GM12878 (cell line): ENCODE data around the gene ATG9A. TPM values are rescaled to one million over a fixed set of nuclear protein-coding genes. Genes with fewer than 3 reads are reported as not detected.

ENCODE experiments used
- ATAC-seq: fragments of 200-7000 bp; cut with Tn5 transposase; 3 replicates; pipeline ENCODE4 v1.9.1; 2020; ENCODE audit warnings: mild to moderate bottlenecking, moderate library complexity
- BruUV-seq: library from RNA; stranded (reverse); fragments of 400-500 nt; replicated peaks from 2 replicates; lab custom pipeline; 2021; lab: Mats Ljungman, UMichigan
- CTCF ChIA-PET: fragments of 300-600 bp; sonication (Branson Sonifier 250); formaldehyde crosslinking; extraction: SDS; loops from one replicate; lab custom pipeline; 2021; ENCODE audit warnings: inconsistent platforms; lab: Yijun Ruan, JAX
- POLR2A ChIA-PET: fragments of 350-600 bp; formaldehyde crosslinking; extraction: SDS; loops from one replicate; lab custom pipeline; 2021; ENCODE audit warnings: inconsistent platforms; lab: Charles Lee
- RAD21 ChIA-PET: fragments of 300-600 bp; sonication (Branson Sonifier 250); formaldehyde crosslinking; loops from one replicate; lab custom pipeline; 2023; ENCODE audit warnings: antibody characterized with exemption; ENCODE audit not compliant: unreplicated experiment; lab: Charles Lee
- SMC1A ChIA-PET: fragments of 300-600 bp; sonication (Branson Sonifier 250); formaldehyde crosslinking; loops from one replicate; lab custom pipeline; 2023; ENCODE audit not compliant: unreplicated experiment, uncharacterized antibody; lab: Charles Lee
- DNase-seq: peaks from one replicate; pipeline ENCODE4 v3.0.0-alpha.2; 2011; ENCODE audit warnings: low read depth, low spot score
- FAIRE-seq: peaks from 3 replicates; lab custom pipeline; 2011; peaks lifted over from hg19 to GRCh38; lab: Jason Lieb, UNC
- H2AFZ ChIP-seq: 2 replicates; pipeline ENCODE4 v1.6.0; 2011; ENCODE audit warnings: low read depth, low read length, control low read depth; ENCODE audit not compliant: control insufficient read depth
- H3K27ac ChIP-seq: 2 replicates; pipeline ENCODE4 v1.5.1; 2011; ENCODE audit warnings: control low read depth; ENCODE audit not compliant: control insufficient read depth, insufficient read depth
- H3K27me3 ChIP-seq, 2 experiments: replicated peaks in 1 of 2; 2 replicates each; pipeline versions ENCODE4 v1.6.0 to v1.6.1; 2011; ENCODE audit warnings: low read length in 1 of 2; ENCODE audit not compliant: control insufficient read depth in 2 of 2, insufficient read depth in 2 of 2
- H3K36me3 ChIP-seq, 2 experiments: 2 replicates each; pipeline ENCODE4 v1.5.1; 2011; ENCODE audit warnings: low read length in 1 of 2; ENCODE audit not compliant: control insufficient read depth in 2 of 2, insufficient read depth in 2 of 2
- H3K4me1 ChIP-seq: 2 replicates; pipeline ENCODE4 v1.6.1; 2011; ENCODE audit warnings: mild to moderate bottlenecking, low read length, moderate library complexity, mixed read lengths; ENCODE audit not compliant: control insufficient read depth, insufficient read depth
- H3K4me2 ChIP-seq: 2 replicates; pipeline ENCODE4 v1.6.0; 2011; ENCODE audit warnings: control low read depth; ENCODE audit not compliant: control insufficient read depth, insufficient read depth
- H3K4me3 ChIP-seq: fragments of 200-600 bp; sonication (generic); 2 replicates; pipeline ENCODE4 v1.5.1; 2016
- H3K79me2 ChIP-seq: 2 replicates; pipeline ENCODE4 v1.6.0; 2011; ENCODE audit warnings: low read length; ENCODE audit not compliant: control insufficient read depth, insufficient read depth
- H3K9ac ChIP-seq: 2 replicates; pipeline ENCODE4 v1.8.0; 2011; ENCODE audit warnings: low read length, control low read depth, mixed read lengths; ENCODE audit not compliant: control insufficient read depth, insufficient read depth
- H3K9me3 ChIP-seq: replicated peaks from 3 replicates; pipeline ENCODE4 v1.5.1; 2011; ENCODE audit warnings: mild to moderate bottlenecking, low read length; ENCODE audit not compliant: control insufficient read depth, insufficient read depth
- H4K20me1 ChIP-seq: 2 replicates; pipeline ENCODE4 v1.6.0; 2011; ENCODE audit not compliant: control insufficient read depth, insufficient read depth
- BMI1 ChIP-seq: fragments of 450-650 bp; IDR thresholded peaks from 2 replicates; pipeline ENCODE4 v1.6.1; 2016; ENCODE audit warnings: mild to moderate bottlenecking, moderate library complexity, borderline replicate concordance
- CBX5 ChIP-seq: sonication (generic); IDR thresholded peaks from 2 replicates; pipeline ENCODE4 v1.6.1; 2016; ENCODE audit warnings: low read depth, moderate library complexity, mild to moderate bottlenecking, inconsistent platforms
- DPF2 ChIP-seq: fragments of 450-650 bp; IDR thresholded peaks from 2 replicates; pipeline ENCODE4 v1.6.1; 2017; ENCODE audit warnings: mild to moderate bottlenecking
- EP300 ChIP-seq, 2 experiments: fragments of 150-350 bp in 1 of 2; IDR thresholded peaks; 2 replicates each; pipeline ENCODE4 v1.6.1; 2011 to 2012; ENCODE audit warnings: low read depth in 2 of 2, low read length in 2 of 2, borderline replicate concordance in 1 of 2, improper control_type of control experiment in 1 of 2, inconsistent platforms in 1 of 2; ENCODE audit not compliant: control insufficient read depth in 1 of 2
- ETV6 ChIP-seq, 2 experiments: fragments of 450-650 bp in 1 of 2; IDR thresholded peaks in 1 of 2; conservative IDR thresholded peaks in 1 of 2; 2 replicates each; pipeline ENCODE4 v1.6.1; 2014; ENCODE audit warnings: antibody characterized with exemption in 1 of 2, borderline replicate concordance in 1 of 2, low read depth in 1 of 2, mild to moderate bottlenecking in 1 of 2, moderate library complexity in 1 of 2
- KLF5 ChIP-seq: fragments of 450-650 bp; IDR thresholded peaks from 2 replicates; pipeline ENCODE4 v1.6.1; 2014; ENCODE audit warnings: mild to moderate bottlenecking; ENCODE audit not compliant: partially characterized antibody
- POU2F2 ChIP-seq: IDR thresholded peaks from 3 replicates; pipeline ENCODE4 v1.6.1; 2011; ENCODE audit warnings: low read depth, mild to moderate bottlenecking, low read length, borderline replicate concordance
- RELA ChIP-seq: fragments of 450-650 bp; IDR thresholded peaks from 2 replicates; pipeline ENCODE4 v1.8.0; 2014; ENCODE audit warnings: borderline replicate concordance; ENCODE audit not compliant: partially characterized antibody
- SIX5 ChIP-seq: IDR thresholded peaks from 2 replicates; pipeline ENCODE4 v1.6.1; 2011; ENCODE audit warnings: mild to moderate bottlenecking, low read depth, low read length, moderate library complexity; ENCODE audit not compliant: severe bottlenecking
- TAF1 ChIP-seq: IDR thresholded peaks from 2 replicates; pipeline ENCODE4 v1.6.1; 2011; ENCODE audit warnings: mild to moderate bottlenecking, low read depth, low read length, borderline replicate concordance
- TCF3 ChIP-seq: IDR thresholded peaks from 2 replicates; pipeline ENCODE4 v1.6.1; 2012; ENCODE audit warnings: low read depth, mild to moderate bottlenecking, low read length, borderline replicate concordance; ENCODE audit not compliant: insufficient read depth
- ZNF217 ChIP-seq: fragments of 450-650 bp; IDR thresholded peaks from 2 replicates; pipeline ENCODE4 v1.6.1; 2017; ENCODE audit warnings: antibody characterized with exemption, mild to moderate bottlenecking
- WGBS: methylation state at CpG from one replicate; pipeline ENCODE4 v1.1.6; 2016; ENCODE audit warnings: low lambda C conversion rate; ENCODE audit not compliant: insufficient replicate concordance, insufficient coverage; ENCODE audit errors: missing lambda C conversion rate; 5-methylcytosine and 5-hydroxymethylcytosine counted together
- in situ Hi-C: fragments of 300-500 bp; cut with MboI; formaldehyde crosslinking; loops from 9 replicates; pipeline ENCODE4 v1.14.3; 2018; ENCODE audit warnings: mixed read lengths
- intact Hi-C: fragments of 100-400 bp; cut with micrococcal nuclease; formaldehyde crosslinking; loops from one replicate; pipeline ENCODE4 v1.14.2; 2022; ENCODE audit not compliant: unreplicated experiment
- polyA plus RNA-seq, 11 experiments: library from polyadenylated mRNA; depleted of rRNA in 4 of 11; unstranded in 6 of 11; stranded (reverse) in 5 of 11; fragments of >200 nt; fragmentation: Nextera tagmentation in 4 of 11; fragmentation: Illumina TruSeq in 1 of 11; extraction: Ambion mirVana in 4 of 11; extraction: Trizol in 1 of 11; gene quantifications; 1 replicate in 1 of 11; 2 replicates in 10 of 11; pipeline versions ENCODE4 v1.2.1 to v1.2.3, GENCODE V29; 2011 to 2016; ENCODE audit warnings: inconsistent platforms in 2 of 11, missing spikeins in 2 of 11, low read depth in 1 of 11
- total RNA-seq, 4 experiments: library from RNA; depleted of rRNA in 3 of 4; stranded (reverse); fragments of >200 nt in 3 of 4; fragmentation: Illumina TruSeq in 1 of 4; extraction: Trizol in 1 of 4; gene quantifications; 2 replicates each; pipeline versions ENCODE4 v1.2.1 to v1.2.3, GENCODE V29; 2013 to 2021
- TF ChIP-seq, protein P1 (sequence below): fragments of 450-650 bp; IDR thresholded peaks from 2 replicates; pipeline ENCODE4 v1.6.1; 2014; ENCODE audit warnings: mild to moderate bottlenecking

ATG9A gene
- total and polyA plus RNA-seq, 10 of the 15 experiments (the other 5 are each of a cell fraction or from before 2014, with no cell fraction given) = 0.16 to 37.5 (median 14.6) TPM; not detected in 1

GRCh38 chr2:219223831-219224610 lies 5.4 kb downstream of the ATG9A start:
- no TSS peak for BruUV-seq

More at GRCh38 chr2:219223831-219224610, 5.4 kb downstream of the ATG9A start:
- ChIA-PET CTCF (no interaction called here), SMC1A (no interaction called here), POLR2A (interaction anchor here (0.5 kb wide), 1 partner anchor 30 kb away, joined by 3 read pairs; no protein-coding TSS in a partner anchor), RAD21 (no interaction called here)
- H3K4me3 ChIP-seq = no peak overlapping the region
- WGBS = 98% methylated on average over 31 of the region's 31 CpGs
- H2AFZ ChIP-seq = no peak overlapping the region
- DNase-seq = no peak
- peaks cover 20% of the 10 kb centered on the region for H3K4me1 ChIP-seq
- H3K36me3 ChIP-seq = peaks cover 14 to 27% of the 10 kb centered on the region in 2 experiments
- H3K9ac ChIP-seq = no peak overlapping the region
- intact Hi-C loops (no loop called here), in situ Hi-C loops (no loop called here)
- H4K20me1 ChIP-seq = no peaks in the 10 kb centered on the region; the same call in 1 of the 2 replicates
- H3K79me2 ChIP-seq = peaks cover 18% of the 10 kb centered on the region
- no peak overlapping the region for H3K4me2 ChIP-seq
- H3K27ac ChIP-seq = no peak overlapping the region
- no peaks in the 10 kb centered on the region for H3K9me3 ChIP-seq
- no peak for FAIRE-seq
- TF ChIP-seq TAF1 = no peak
- TF ChIP-seq BMI1 = no peak
- TF ChIP-seq, protein P1, sequence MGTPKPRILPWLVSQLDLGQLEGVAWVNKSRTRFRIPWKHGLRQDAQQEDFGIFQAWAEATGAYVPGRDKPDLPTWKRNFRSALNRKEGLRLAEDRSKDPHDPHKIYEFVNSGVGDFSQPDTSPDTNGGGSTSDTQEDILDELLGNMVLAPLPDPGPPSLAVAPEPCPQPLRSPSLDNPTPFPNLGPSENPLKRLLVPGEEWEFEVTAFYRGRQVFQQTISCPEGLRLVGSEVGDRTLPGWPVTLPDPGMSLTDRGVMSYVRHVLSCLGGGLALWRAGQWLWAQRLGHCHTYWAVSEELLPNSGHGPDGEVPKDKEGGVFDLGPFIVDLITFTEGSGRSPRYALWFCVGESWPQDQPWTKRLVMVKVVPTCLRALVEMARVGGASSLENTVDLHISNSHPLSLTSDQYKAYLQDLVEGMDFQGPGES = no peak
- TF ChIP-seq ZNF217 = no peak
- TF ChIP-seq SIX5 = no peak
- no peak for TF ChIP-seq ETV6 (conservative IDR thresholded peaks at IDR 0.05 in 1 of 2, IDR thresholded peaks at IDR 0.05 in 1 of 2; ENCODE audit: borderline replicate concordance in 1 of 2, low read depth in 1 of 2)
- no peak for TF ChIP-seq CBX5
- no peak for TF ChIP-seq TCF3
- TF ChIP-seq DPF2 = no peak
- TF ChIP-seq EP300 (IDR thresholded peaks at IDR 0.05; ENCODE audit: borderline replicate concordance in 1 of 2, control insufficient read depth in 1 of 2, low read depth in 2 of 2, low read length in 2 of 2) = no peak
- TF ChIP-seq POU2F2 = no peak
- TF ChIP-seq RELA = no peak
- no peak for TF ChIP-seq KLF5
- ATAC-seq = no peak
- no peaks in the 10 kb centered on the region for H3K27me3 ChIP-seq
